OCI-LY7 (cell line): ENCODE results near the gene BAX.

ENCODE experiments used
- EZH2phosphoT487 ChIP-seq: fragments of 200-600 bp; sonication (generic); IDR thresholded peaks from 2 replicates; pipeline ENCODE4 v1.6.1; 2018; ENCODE audit warnings: low read depth, borderline replicate concordance, mild to moderate bottlenecking, mixed run types, antibody characterized with exemption, low read length, moderate library complexity, mixed read lengths
- TF ChIP-seq, protein P1 (sequence below): fragments of 200-600 bp; sonication (generic); conservative IDR thresholded peaks from 2 replicates; pipeline ENCODE4 v1.5.1; 2014; ENCODE audit warnings: mild to moderate bottlenecking, antibody characterized with exemption, low read length, moderate library complexity, mixed read lengths

DNA sequence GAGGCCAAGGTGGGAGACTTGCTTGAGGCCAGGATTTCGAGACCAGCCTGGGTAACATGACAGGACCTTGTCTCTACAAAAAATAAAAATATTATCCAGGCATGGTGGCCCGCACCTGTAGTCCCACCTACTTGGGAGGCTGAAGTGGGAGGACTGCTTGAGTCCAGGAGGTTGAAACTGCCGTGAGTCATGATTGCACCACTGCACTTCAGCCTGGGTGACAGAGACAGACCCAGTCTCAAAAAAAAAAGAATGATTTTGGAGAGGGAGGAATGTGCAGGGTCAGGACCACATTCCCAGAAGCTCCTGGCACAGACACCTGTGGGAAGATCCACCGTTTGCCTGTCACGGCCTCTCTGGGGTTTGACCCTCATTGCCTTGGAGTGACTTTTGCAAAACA lies 9.3 kb upstream of the BAX start:
- TF ChIP-seq, protein P1, sequence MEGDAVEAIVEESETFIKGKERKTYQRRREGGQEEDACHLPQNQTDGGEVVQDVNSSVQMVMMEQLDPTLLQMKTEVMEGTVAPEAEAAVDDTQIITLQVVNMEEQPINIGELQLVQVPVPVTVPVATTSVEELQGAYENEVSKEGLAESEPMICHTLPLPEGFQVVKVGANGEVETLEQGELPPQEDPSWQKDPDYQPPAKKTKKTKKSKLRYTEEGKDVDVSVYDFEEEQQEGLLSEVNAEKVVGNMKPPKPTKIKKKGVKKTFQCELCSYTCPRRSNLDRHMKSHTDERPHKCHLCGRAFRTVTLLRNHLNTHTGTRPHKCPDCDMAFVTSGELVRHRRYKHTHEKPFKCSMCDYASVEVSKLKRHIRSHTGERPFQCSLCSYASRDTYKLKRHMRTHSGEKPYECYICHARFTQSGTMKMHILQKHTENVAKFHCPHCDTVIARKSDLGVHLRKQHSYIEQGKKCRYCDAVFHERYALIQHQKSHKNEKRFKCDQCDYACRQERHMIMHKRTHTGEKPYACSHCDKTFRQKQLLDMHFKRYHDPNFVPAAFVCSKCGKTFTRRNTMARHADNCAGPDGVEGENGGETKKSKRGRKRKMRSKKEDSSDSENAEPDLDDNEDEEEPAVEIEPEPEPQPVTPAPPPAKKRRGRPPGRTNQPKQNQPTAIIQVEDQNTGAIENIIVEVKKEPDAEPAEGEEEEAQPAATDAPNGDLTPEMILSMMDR: no peak
- TF ChIP-seq EZH2phosphoT487: no peak
